Fibroblast of the aortic adventitia (primary cell): ENCODE results near the gene CORIN. TPM values are rescaled to one million over a fixed set of nuclear protein-coding genes. Genes with fewer than 3 reads are reported as not detected.

Experiments used
- DNase-seq: peaks from one replicate; pipeline ENCODE4 v3.0.0-alpha.2; 2010; ENCODE audit warnings: low read depth
- H3K4me3 ChIP-seq: 2 replicates; pipeline ENCODE4 v1.5.1; 2011; ENCODE audit warnings: low read depth, mild to moderate bottlenecking, control low read depth, low read length, moderate library complexity
- CTCF ChIP-seq: IDR thresholded peaks from 2 replicates; pipeline ENCODE4 v1.5.1; 2011; ENCODE audit warnings: mild to moderate bottlenecking, low read length, control low read depth, inconsistent platforms; ENCODE audit not compliant: insufficient read depth
- total RNA-seq: library from RNA; depleted of rRNA; stranded (reverse); fragments of >200 nt; gene quantifications from 2 replicates; pipeline ENCODE4 v1.2.3, GENCODE V29; 2012; ENCODE audit warnings: low replicate concordance

Gene CORIN
- under 0.01 and 0.49 TPM in 2 replicates for total RNA-seq

GRCh38 chr4:47837908-47838294, at the start of gene CORIN:
Gene CORIN (minus strand): TSS chr4:47838067. CDS start chr4:47837949, 118 bp downstream.
- peak within 1 kb of the TSS; percentile 67 for H3K4me3 ChIP-seq
- no peak for DNase-seq
- no peak for TF ChIP-seq CTCF

- H3K4me3 ChIP-seq, result no peak overlapping the region
- no peak for DNase-seq
- TF ChIP-seq CTCF, result no peak
Observed at GRCh38 chr4:47882228-47882627, 44.4 kb upstream of the CORIN start.

GRCh38 chr4:47879458-47879857, 41.6 kb upstream of the CORIN start:
- no peak for TF ChIP-seq CTCF
- DNase-seq, result no peak
- no peak overlapping the region for H3K4me3 ChIP-seq

- TF ChIP-seq CTCF, result no peak
- no peak overlapping the region for H3K4me3 ChIP-seq
- no peak for DNase-seq
Observed at GRCh38 chr4:47876784-47877546, 39.1 kb upstream of the CORIN start.

- no peak for TF ChIP-seq CTCF
- H3K4me3 ChIP-seq, result no peak overlapping the region
- no peak for DNase-seq
Observed at GRCh38 chr4:47876310-47876709, 38.4 kb upstream of the CORIN start.

- no peak for TF ChIP-seq CTCF
- no peak for DNase-seq
- H3K4me3 ChIP-seq, result no peak overlapping the region
Observed at GRCh38 chr4:47873877-47874541, 36.1 kb upstream of the CORIN start.

- TF ChIP-seq CTCF, result no peak
- no peak for DNase-seq
- H3K4me3 ChIP-seq, result no peak overlapping the region
Observed at GRCh38 chr4:47863486-47863885, 25.6 kb upstream of the CORIN start.
